ENCODE measurements around the gene CAPN6.

DNA sequence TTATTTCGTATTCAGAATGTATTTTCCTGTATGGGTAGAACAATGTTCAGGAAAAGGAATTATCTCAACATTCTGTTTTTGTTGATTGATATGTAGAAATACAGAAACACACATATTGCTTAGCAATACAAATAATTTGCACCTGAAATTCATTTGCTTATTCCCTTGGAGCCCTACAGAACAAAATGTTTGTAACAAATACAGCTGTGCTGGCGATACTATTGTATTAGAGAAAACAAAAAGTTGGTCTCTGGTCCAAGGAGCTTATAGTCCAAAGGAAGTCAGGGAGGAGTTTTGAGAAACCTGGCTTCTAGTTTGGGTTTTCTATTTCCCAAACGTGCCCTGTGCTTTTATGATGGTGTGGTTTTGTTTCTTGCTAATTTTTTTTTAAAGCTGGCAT, 37.8 kb upstream of the CAPN6 start:
- TF ChIP-seq, protein P1, sequence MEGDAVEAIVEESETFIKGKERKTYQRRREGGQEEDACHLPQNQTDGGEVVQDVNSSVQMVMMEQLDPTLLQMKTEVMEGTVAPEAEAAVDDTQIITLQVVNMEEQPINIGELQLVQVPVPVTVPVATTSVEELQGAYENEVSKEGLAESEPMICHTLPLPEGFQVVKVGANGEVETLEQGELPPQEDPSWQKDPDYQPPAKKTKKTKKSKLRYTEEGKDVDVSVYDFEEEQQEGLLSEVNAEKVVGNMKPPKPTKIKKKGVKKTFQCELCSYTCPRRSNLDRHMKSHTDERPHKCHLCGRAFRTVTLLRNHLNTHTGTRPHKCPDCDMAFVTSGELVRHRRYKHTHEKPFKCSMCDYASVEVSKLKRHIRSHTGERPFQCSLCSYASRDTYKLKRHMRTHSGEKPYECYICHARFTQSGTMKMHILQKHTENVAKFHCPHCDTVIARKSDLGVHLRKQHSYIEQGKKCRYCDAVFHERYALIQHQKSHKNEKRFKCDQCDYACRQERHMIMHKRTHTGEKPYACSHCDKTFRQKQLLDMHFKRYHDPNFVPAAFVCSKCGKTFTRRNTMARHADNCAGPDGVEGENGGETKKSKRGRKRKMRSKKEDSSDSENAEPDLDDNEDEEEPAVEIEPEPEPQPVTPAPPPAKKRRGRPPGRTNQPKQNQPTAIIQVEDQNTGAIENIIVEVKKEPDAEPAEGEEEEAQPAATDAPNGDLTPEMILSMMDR (conservative IDR thresholded peaks at IDR 0.05), result no peak
- no peak for TF ChIP-seq EZH2 (IDR thresholded peaks at IDR 0.05; ENCODE audit: low read depth)

All from PC-9 (cell line).